Measurements from ENCODE around the gene CSE1L.
A peak's percentile ranks its signal among the peaks of the same experiment; 100 is the strongest.

CSE1L gene

DNA sequence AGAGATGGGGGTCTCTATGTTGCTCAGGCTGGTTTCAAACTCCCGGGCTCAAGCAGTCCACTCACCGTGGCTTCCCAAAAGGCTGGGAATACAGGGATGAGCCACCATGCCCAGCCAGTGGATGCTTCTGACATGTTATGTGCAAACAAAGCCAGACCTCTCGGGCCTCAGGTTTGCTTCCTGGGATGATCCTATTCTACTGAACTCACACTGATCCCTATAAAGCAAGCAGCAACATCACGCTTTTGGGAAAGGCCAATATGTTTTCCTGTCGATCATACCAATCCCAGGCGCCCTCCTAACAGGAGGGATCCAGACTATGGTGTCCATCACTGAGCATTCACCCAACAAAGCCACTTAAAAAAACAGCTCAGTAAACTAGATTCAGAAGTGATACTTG is 60.2 kb downstream of the CSE1L start:
- Histone ChIP-seq H3K4me1 (ENCODE audit: control insufficient read depth, insufficient read depth, low read length) (no peaks in the 10 kb centered on the region), H3K36me3 (ENCODE audit: control insufficient read depth in 2 of 2, insufficient read depth in 1 of 2, low read length in 2 of 2) (peaks cover 12 to 46% of the 10 kb centered on the region in 2 experiments), H3K4me3 (ENCODE audit: low read depth, low read length) (no peak overlapping the region), H3K27ac (ENCODE audit: extremely low read depth, low read depth, low read length) (no peak overlapping the region), H3K9me3 (ENCODE audit: control insufficient read depth, insufficient read depth, low read depth, low read length) (no peaks in the 10 kb centered on the region)
- POLR2A ChIA-PET: no interaction called here
- CTCF ChIA-PET: interaction anchor here (0.6 kb wide), 1 partner anchor 449 kb away, joined by 3 read pairs; no protein-coding TSS in a partner anchor
- TF ChIP-seq BCL11A (tag by site-specific recombination; IDR thresholded peaks at IDR 0.05; ENCODE audit: low read depth): no peak
- no peak for TF ChIP-seq ZFP3 (tag by site-specific recombination; IDR thresholded peaks at IDR 0.05; ENCODE audit: low read depth)
- no peak for TF ChIP-seq ZNF76 (tag by site-specific recombination; IDR thresholded peaks at IDR 0.05; ENCODE audit: borderline replicate concordance, low read depth)
- no peak for TF ChIP-seq ZNF654 (tag by site-specific recombination; IDR thresholded peaks at IDR 0.05; ENCODE audit: low read depth)
- TF ChIP-seq ZNF214 (tag by site-specific recombination; IDR thresholded peaks at IDR 0.05; ENCODE audit: borderline replicate concordance): no peak
- TF ChIP-seq PBX3 (CRISPR knock-in tag; IDR thresholded peaks at IDR 0.05): no peak
- TF ChIP-seq SETDB1 (IDR thresholded peaks at IDR 0.05; ENCODE audit: insufficient read length, low read length): no peak
- TF ChIP-seq ZNF132 (tag by site-specific recombination; IDR thresholded peaks at IDR 0.05; ENCODE audit: borderline replicate concordance): no peak
- no peak for TF ChIP-seq HOXA7 (CRISPR knock-in tag; IDR thresholded peaks at IDR 0.05; ENCODE audit: borderline replicate concordance)
- no peak for TF ChIP-seq REPIN1 (tag by site-specific recombination; IDR thresholded peaks at IDR 0.05; ENCODE audit: low read depth)
- TF ChIP-seq ZNF776 (tag by site-specific recombination; IDR thresholded peaks at IDR 0.05; ENCODE audit: borderline replicate concordance): no peak
- no peak for TF ChIP-seq ZNF830 (tag by site-specific recombination; IDR thresholded peaks at IDR 0.05; ENCODE audit: low read depth)
- no peak for TF ChIP-seq ZNF121 (tag by site-specific recombination; IDR thresholded peaks at IDR 0.05)
- TF ChIP-seq WT1 (tag by site-specific recombination; IDR thresholded peaks at IDR 0.05): no peak
- TF ChIP-seq OVOL3 (tag by site-specific recombination; IDR thresholded peaks at IDR 0.05): no peak

DNA sequence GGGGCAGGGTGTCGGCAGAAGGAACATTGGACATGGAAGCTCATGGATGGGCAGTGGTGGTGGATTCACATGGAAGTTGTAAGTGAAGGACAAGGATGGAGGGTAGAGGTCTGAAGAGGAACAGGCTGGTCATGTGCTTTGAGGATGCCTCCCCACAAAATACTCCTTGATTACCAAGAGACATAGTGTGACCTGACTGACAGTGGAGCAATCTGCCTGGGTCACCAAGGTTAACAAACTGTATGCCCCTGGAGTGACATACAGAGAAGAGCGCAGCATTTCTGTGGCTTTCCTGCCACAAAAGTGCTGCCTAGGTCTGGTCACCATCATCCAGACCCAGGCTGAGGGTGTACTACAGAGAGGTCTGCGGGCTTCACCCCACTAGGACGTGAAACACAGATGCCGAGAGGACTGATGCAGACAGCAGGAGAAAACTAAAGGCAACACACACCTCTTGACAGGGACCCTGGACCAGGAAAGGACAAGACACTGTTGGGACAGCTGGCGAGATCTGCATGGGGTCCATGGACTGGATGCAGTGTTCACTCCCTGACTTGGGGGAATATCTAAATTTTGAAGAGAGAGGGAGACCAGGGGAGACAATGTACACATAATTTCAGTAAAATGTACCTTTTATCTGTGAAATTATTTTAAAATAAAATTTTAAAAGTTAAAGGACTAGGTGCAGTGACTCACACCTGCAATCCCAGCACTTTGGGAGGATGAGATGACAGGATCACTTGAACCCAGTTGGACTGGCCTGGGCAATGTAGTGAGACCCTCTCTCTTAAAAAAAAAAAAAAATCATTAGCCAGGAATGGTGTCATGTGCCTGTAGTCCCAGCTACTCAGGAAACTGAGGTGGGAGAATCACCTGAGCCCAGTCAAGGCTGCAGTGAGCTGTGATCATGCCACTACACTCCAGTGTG is 64.9 kb downstream of the CSE1L start:
- no peaks in the 10 kb centered on the region for H3K4me1 ChIP-seq (ENCODE audit: control insufficient read depth, insufficient read depth, low read length)
- CTCF ChIA-PET: interaction anchor here (0.6 to 0.8 kb wide), 2 partner anchors 47 to 1497 kb away, joined by 3 read pairs; no protein-coding TSS in a partner anchor
- POLR2A ChIA-PET: interaction anchor here (0.7 kb wide), 1 partner anchor 65 kb away, joined by 3 read pairs; the partner anchor contains the start of gene CSE1L
- TF ChIP-seq ZNF639 (tag by site-specific recombination; IDR thresholded peaks at IDR 0.05) (no peak), ZNF600 (tag by site-specific recombination; IDR thresholded peaks at IDR 0.05) (0 out of 2 replicates have a peak, but pooled peaks have one; percentile 14), ZNF121 (tag by site-specific recombination; IDR thresholded peaks at IDR 0.05) (peak; percentile 70)
- H3K36me3 ChIP-seq (ENCODE audit: control insufficient read depth in 2 of 2, insufficient read depth in 1 of 2, low read length in 2 of 2): peaks cover 11 to 45% of the 10 kb centered on the region in 2 experiments; a peak in 2 of 3 replicates
- H3K4me3 ChIP-seq (ENCODE audit: low read depth, low read length): no peak overlapping the region
- no peak overlapping the region for H3K27ac ChIP-seq (ENCODE audit: extremely low read depth, low read depth, low read length)
- H3K9me3 ChIP-seq (ENCODE audit: control insufficient read depth, insufficient read depth, low read depth, low read length): no peaks in the 10 kb centered on the region

- no peaks in the 10 kb centered on the region for H3K9me3 ChIP-seq (ENCODE audit: control insufficient read depth, insufficient read depth, low read depth, low read length)
- POLR2A ChIA-PET: no interaction called here
- no peak overlapping the region for H3K27ac ChIP-seq (ENCODE audit: extremely low read depth, low read depth, low read length)
- CTCF ChIA-PET: no interaction called here
- peaks cover 11 to 62% of the 10 kb centered on the region in 2 experiments; a peak in 2 of 3 replicates for H3K36me3 ChIP-seq (ENCODE audit: control insufficient read depth in 2 of 2, insufficient read depth in 1 of 2, low read length in 2 of 2)
- H3K4me3 ChIP-seq (ENCODE audit: low read depth, low read length): no peak overlapping the region
- H3K4me1 ChIP-seq (ENCODE audit: control insufficient read depth, insufficient read depth, low read length): no peaks in the 10 kb centered on the region
- TF ChIP-seq PRDM1 (tag by site-specific recombination; IDR thresholded peaks at IDR 0.05): peak; percentile 72
- TF ChIP-seq ZNF324 (tag by site-specific recombination; IDR thresholded peaks at IDR 0.05): no peak
- TF ChIP-seq ZBTB11 (tag by site-specific recombination; conservative IDR thresholded peaks at IDR 0.05; ENCODE audit: low read depth): no peak
- no peak for TF ChIP-seq ZNF280C (tag by site-specific recombination; IDR thresholded peaks at IDR 0.05)
Observed at GRCh38 chr20:49112596-49113274, 66.6 kb downstream of the CSE1L start.

Data from HEK293 (cell line).